Spinal cord (tissue), 10 donors: ENCODE data around the gene CD72. TPM values are rescaled to one million over a fixed set of nuclear protein-coding genes. Genes with fewer than 3 reads are reported as not detected.

ENCODE experiments used
- DNase-seq, 6 donors: peaks; one replicate each; pipeline versions ENCODE4 v3.0.0 to v3.0.0-alpha.2; 2013 to 2015; ENCODE audit warnings: low spot score in 6 of 6, low read depth in 4 of 6
- H3K27ac ChIP-seq: one replicate; pipeline ENCODE4 v1.5.1; 2013; ENCODE audit warnings: low read depth, low read length, control low read depth
- H3K27me3 ChIP-seq: one replicate; pipeline ENCODE4 v1.6.1; 2013; ENCODE audit warnings: low read length; ENCODE audit not compliant: control insufficient read depth, insufficient read depth
- H3K36me3 ChIP-seq: one replicate; pipeline ENCODE4 v1.6.1; 2013; ENCODE audit warnings: low read length; ENCODE audit not compliant: control insufficient read depth, insufficient read depth
- H3K4me1 ChIP-seq: one replicate; pipeline ENCODE4 v1.6.1; 2013; ENCODE audit warnings: low read length; ENCODE audit not compliant: control insufficient read depth, insufficient read depth
- H3K4me3 ChIP-seq: one replicate; pipeline ENCODE4 v1.5.1; 2013; ENCODE audit warnings: low read depth, low read length, control low read depth
- H3K9me3 ChIP-seq: one replicate; pipeline ENCODE4 v1.6.1; 2013; ENCODE audit warnings: low read length; ENCODE audit not compliant: control insufficient read depth, insufficient read depth
- WGBS: methylation state at CpG from one replicate; pipeline ENCODE4 v1.1.5; 2013; ENCODE audit warnings: missing lambda C conversion rate; ENCODE audit not compliant: insufficient coverage; 5-methylcytosine and 5-hydroxymethylcytosine counted together
- polyA plus RNA-seq, 2 donors: library from polyadenylated mRNA; unstranded; fragments of 120-200 nt; gene quantifications; one replicate each; pipeline ENCODE4 v1.2.1, GENCODE V29; 2013; ENCODE audit not compliant: insufficient read length in 2 of 2
- total RNA-seq, 2 donors: library from RNA; depleted of rRNA in 1 of 2; stranded (reverse); fragments of 120-200 nt in 1 of 2; fragments of >200 nt in 1 of 2; gene quantifications; one replicate each; pipeline versions ENCODE4 v1.2.3 to v1.2.4, GENCODE V29; 2013 to 2014
- donor health status: healthy.

The CD72 gene
- total and polyA plus RNA-seq, 4 donors, result 0.40 to 1.7 (median 1.5) TPM

DNA sequence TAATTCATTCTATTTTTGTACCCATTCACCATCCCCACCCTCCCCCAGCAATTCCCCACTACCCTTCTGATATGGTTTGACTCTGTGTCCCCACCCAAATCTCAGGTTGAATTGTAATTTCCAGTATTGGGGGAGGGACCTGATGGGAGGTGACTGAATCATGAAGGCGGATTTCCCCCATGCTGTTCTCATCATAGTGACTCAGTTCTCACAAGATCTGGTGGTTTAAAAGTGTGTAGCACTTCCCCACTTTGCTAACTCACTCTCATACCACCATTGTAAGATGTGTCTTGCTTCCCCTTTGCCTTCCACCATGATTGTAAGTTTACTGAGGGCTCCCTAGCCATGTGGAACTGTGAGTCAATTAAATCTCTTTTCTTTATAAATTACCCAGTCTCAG is 39.1 kb downstream of the CD72 start:
- no peaks in the 10 kb centered on the region for H3K27me3 ChIP-seq
- H3K36me3 ChIP-seq, result no peaks in the 10 kb centered on the region
- H3K9me3 ChIP-seq, result peaks cover 6% of the 10 kb centered on the region
- no peak for DNase-seq
- no peak overlapping the region for H3K4me3 ChIP-seq
- no peaks in the 10 kb centered on the region for H3K4me1 ChIP-seq
- WGBS, result no CpG with 5 or more reads among the region's 1 CpG
- H3K27ac ChIP-seq, result no peak overlapping the region

- Histone ChIP-seq H3K9me3 (peaks cover 6% of the 10 kb centered on the region), H3K27me3 (no peaks in the 10 kb centered on the region), H3K36me3 (no peaks in the 10 kb centered on the region), H3K27ac (no peak overlapping the region), H3K4me3 (no peak overlapping the region), H3K4me1 (no peaks in the 10 kb centered on the region)
- no peak for DNase-seq
- WGBS, result no CpG with 5 or more reads among the region's 5 CpGs
Measured at GRCh38 chr9:35577486-35577885, 40.7 kb downstream of the CD72 start.

DNA sequence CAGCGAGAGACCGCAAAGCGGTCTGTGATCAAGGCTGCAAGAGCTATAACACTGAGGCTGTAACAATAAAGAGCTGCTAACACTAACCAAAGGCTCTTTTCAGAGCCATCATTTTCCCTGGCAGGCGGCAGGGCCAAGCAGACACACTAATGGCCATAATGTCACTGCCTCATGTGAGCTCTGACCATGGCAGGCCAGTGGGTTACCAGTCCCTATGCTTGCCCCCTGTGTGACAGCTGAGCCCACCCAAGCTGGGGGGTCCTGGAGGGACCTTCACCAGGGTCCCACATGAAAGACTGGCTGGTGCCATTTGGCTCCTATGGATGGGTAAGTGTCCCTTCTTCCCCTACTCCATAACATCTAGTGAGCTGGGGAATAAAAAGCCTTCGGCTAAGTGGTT is 42.7 kb downstream of the CD72 start:
- Histone ChIP-seq H3K4me3 (no peak overlapping the region), H3K27ac (no peak overlapping the region), H3K27me3 (no peaks in the 10 kb centered on the region), H3K9me3 (peaks cover 3% of the 10 kb centered on the region), H3K4me1 (no peaks in the 10 kb centered on the region), H3K36me3 (no peaks in the 10 kb centered on the region)
- no peak for DNase-seq
- 86% methylated on average over 5 of the region's 5 CpGs for WGBS

GRCh38 chr9:35574578-35575122 is 43.6 kb downstream of the CD72 start:
- no peak for DNase-seq
- Histone ChIP-seq H3K4me3 (no peak overlapping the region), H3K9me3 (no peaks in the 10 kb centered on the region), H3K27me3 (no peaks in the 10 kb centered on the region), H3K27ac (no peak overlapping the region), H3K4me1 (no peaks in the 10 kb centered on the region), H3K36me3 (no peaks in the 10 kb centered on the region)
- WGBS, result no CpG with 5 or more reads among the region's 2 CpGs

DNA sequence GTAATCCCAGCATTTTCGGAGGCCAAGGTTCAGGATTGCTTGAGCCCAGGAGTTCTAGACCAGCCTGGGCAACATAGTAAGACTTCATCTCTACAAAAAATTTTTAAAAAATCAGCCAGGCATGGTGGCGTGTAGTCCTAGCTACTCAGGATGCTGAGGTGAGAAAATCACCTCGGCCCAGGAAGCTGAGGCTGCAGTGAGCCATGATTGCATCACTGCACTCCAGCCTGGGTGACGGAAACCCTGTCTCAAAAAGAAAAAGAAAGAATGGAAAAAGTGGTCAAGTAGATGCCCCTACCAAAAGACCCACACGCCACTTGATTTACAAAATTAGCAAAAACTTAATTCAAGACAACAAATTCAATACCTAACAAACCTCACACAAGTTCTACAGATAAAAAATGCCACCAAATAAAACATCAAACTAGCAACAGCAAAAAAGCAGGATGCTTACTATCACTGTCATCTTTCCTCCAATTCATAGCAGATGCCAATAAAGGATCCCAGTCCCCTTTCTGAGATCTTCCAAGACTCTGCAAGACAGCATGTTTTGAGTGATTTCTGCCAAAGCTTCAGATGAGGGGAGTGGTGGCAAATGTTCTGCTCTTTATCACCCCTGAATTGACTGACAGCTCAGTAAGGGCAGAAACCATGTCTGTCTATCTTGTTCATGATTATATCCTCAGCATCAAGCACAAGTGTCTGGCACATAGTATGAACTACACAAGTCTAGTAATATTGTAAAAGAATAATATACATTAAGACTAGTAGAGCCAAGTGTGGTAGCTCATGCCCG is 47.3 kb downstream of the CD72 start:
- Histone ChIP-seq H3K27me3 (no peaks in the 10 kb centered on the region), H3K4me1 (no peaks in the 10 kb centered on the region), H3K27ac (no peak overlapping the region), H3K4me3 (no peak overlapping the region), H3K36me3 (no peaks in the 10 kb centered on the region), H3K9me3 (no peaks in the 10 kb centered on the region)
- no peak for DNase-seq
- WGBS, result 100% methylated on average over 1 of the region's 6 CpGs

DNA sequence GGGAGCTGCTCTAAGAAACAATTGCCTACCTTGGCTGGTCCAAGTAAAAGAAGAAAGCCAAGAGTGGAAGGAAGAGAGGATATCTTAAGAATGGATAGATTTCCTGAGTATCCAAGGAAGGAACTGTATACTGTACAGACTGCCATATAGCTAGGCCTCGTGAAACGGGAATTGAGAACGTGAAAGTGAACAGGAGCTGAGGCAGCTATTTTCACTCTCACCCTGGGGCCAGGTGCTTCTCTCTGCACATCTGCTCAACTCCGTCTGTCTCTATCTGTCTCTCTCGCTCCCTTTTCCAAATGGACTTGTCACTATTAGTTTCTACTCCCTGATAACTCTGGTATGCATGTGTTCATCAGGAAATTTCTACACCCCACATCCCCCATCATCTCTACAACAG is 49.0 kb downstream of the CD72 start:
- 86% methylated on average over 5 of the region's 5 CpGs for WGBS
- Histone ChIP-seq H3K36me3 (no peaks in the 10 kb centered on the region), H3K9me3 (no peaks in the 10 kb centered on the region), H3K27ac (no peak overlapping the region), H3K4me3 (no peak overlapping the region), H3K27me3 (no peaks in the 10 kb centered on the region), H3K4me1 (peaks cover 5% of the 10 kb centered on the region)
- no peak for DNase-seq

DNA sequence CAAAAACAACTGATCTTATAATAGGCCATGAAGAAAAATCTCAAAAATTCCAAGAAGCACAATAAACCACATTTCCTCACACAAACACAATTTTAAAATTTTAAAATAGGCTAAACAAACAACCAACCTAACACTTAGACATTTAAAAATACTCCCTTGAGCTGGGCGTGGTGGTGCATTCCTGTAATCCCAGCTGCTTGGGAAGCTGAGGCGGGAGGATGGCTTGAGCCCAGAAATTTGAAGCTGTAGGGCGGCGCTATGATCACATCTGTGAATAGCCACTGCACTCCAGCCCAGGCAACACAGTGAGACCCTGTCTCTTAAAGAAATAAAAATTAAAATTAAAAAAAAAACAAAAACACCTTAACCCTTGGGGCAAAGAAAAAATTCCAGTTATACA is 50.0 kb downstream of the CD72 start:
- Histone ChIP-seq H3K4me1 (peaks cover 16% of the 10 kb centered on the region), H3K27me3 (no peaks in the 10 kb centered on the region), H3K27ac (no peak overlapping the region), H3K4me3 (no peak overlapping the region), H3K36me3 (peaks cover 7% of the 10 kb centered on the region), H3K9me3 (no peaks in the 10 kb centered on the region)
- DNase-seq, result no peak
- 90% methylated on average over 2 of the region's 4 CpGs for WGBS

DNA sequence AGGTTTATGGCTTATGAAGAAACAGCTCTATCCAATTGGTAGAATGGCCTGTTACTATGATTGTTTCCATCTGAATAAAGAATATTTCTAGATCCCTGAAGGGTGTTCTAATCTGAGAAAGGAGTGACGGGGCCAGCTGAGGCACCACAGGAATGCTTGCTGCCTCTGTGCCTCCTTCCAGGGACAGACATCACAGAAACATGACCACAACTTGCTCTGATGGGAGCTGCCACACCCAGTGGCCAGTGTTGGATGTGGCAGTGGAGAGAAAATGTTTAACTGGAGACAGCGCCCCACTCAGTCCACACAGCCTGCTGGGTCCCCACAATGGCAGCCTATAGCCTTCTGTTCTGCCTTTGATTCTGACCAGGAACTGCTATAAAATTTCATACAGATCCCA is 51.8 kb downstream of the CD72 start:
- Histone ChIP-seq H3K27me3 (no peaks in the 10 kb centered on the region), H3K4me1 (peaks cover 27% of the 10 kb centered on the region), H3K4me3 (no peak overlapping the region), H3K9me3 (no peaks in the 10 kb centered on the region), H3K27ac (no peak overlapping the region), H3K36me3 (peaks cover 23% of the 10 kb centered on the region)
- WGBS, result 100% methylated on average over 1 of the region's 2 CpGs
- no peak for DNase-seq

- H3K9me3 ChIP-seq, result no peaks in the 10 kb centered on the region
- no peak for DNase-seq
- H3K4me3 ChIP-seq, result no peak overlapping the region
- H3K27ac ChIP-seq, result no peak overlapping the region
- peaks cover 41% of the 10 kb centered on the region for H3K36me3 ChIP-seq
- peaks cover 36% of the 10 kb centered on the region for H3K4me1 ChIP-seq
- no peaks in the 10 kb centered on the region for H3K27me3 ChIP-seq
- WGBS, result 93% methylated on average over 5 of the region's 7 CpGs
Measured at GRCh38 chr9:35564658-35565061, 53.6 kb downstream of the CD72 start.

GRCh38 chr9:35563791-35564197 is 54.4 kb downstream of the CD72 start:
- H3K36me3 ChIP-seq, result peaks cover 48% of the 10 kb centered on the region
- H3K27ac ChIP-seq, result peak overlapping the region; percentile 2
- H3K9me3 ChIP-seq, result no peaks in the 10 kb centered on the region
- no peak for DNase-seq
- H3K4me1 ChIP-seq, result peaks cover 36% of the 10 kb centered on the region
- H3K27me3 ChIP-seq, result no peaks in the 10 kb centered on the region
- no peak overlapping the region for H3K4me3 ChIP-seq
- 38% methylated on average over 14 of the region's 14 CpGs for WGBS
